Upper lobe of left lung (tissue), 4 donors: ENCODE results near the gene RMRP.

Source experiments
- POLR2A ChIP-seq, 4 donors: fragments of 450-650 bp; IDR thresholded peaks; one replicate each; pipeline ENCODE4 v1.5.1; 2016 to 2017; ENCODE audit warnings: antibody characterized with exemption in 4 of 4, mild to moderate bottlenecking in 2 of 4
- POLR2AphosphoS5 ChIP-seq, 2 donors: sonication (generic); formaldehyde crosslinking; IDR thresholded peaks; one replicate each; pipeline ENCODE4 v1.5.1; 2017; ENCODE audit warnings: antibody characterized with exemption in 2 of 2

- TF ChIP-seq POLR2AphosphoS5 (IDR thresholded peaks at IDR 0.05) (no peak), POLR2A (IDR thresholded peaks at IDR 0.05) (no peak)
These were observed 1.5 kb downstream of the RMRP start for GRCh38 chr9:35656348-35656747.
